Mammary epithelial cell (primary cell): Measurements from ENCODE around the gene EPHA10.

Experiments used
- EZH2 ChIP-seq: IDR thresholded peaks from 2 replicates; pipeline ENCODE4 v1.6.1; 2012; ENCODE audit warnings: low read length, inconsistent platforms, borderline replicate concordance
- TF ChIP-seq, protein P1 (sequence below), 2 donors: IDR thresholded peaks in 1 of 2; conservative IDR thresholded peaks in 1 of 2; 2 replicates each; pipeline ENCODE4 v1.5.1; 2011 to 2012; ENCODE audit warnings: inconsistent platforms in 2 of 2, low read length in 2 of 2, mild to moderate bottlenecking in 2 of 2, control low read depth in 1 of 2, low read depth in 1 of 2; ENCODE audit not compliant: insufficient read depth in 1 of 2; ENCODE audit errors: extremely low read depth in 1 of 2

DNA sequence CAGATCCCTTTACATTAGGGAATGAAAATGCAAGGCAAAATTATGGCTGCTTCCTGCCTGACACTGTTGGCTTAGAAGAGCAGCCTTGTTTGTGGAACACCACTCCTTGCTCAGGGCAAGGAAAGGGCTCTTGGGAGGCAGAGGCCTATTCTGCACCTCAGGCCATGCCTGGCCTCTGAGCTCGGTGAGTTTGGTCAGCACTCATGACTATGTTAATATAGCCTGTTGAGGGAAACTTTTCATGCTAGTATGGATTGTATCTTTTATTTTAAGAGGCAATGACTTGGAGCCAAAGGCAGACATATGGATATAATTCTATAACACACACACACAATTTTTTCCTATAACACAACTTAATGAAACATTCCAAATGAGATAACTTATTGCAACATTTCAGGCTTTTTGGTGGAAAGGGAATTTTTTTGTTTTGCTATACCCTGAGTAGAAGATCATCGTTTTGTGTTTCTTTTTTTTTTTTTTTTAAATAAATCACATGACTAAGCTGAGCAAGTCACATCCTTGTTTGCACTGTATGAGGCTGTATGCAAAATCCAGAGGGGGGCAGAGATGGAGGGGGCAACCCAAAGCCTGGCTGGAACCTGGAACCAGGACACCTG, 48.7 kb upstream of the EPHA10 start:
- TF ChIP-seq, protein P1, sequence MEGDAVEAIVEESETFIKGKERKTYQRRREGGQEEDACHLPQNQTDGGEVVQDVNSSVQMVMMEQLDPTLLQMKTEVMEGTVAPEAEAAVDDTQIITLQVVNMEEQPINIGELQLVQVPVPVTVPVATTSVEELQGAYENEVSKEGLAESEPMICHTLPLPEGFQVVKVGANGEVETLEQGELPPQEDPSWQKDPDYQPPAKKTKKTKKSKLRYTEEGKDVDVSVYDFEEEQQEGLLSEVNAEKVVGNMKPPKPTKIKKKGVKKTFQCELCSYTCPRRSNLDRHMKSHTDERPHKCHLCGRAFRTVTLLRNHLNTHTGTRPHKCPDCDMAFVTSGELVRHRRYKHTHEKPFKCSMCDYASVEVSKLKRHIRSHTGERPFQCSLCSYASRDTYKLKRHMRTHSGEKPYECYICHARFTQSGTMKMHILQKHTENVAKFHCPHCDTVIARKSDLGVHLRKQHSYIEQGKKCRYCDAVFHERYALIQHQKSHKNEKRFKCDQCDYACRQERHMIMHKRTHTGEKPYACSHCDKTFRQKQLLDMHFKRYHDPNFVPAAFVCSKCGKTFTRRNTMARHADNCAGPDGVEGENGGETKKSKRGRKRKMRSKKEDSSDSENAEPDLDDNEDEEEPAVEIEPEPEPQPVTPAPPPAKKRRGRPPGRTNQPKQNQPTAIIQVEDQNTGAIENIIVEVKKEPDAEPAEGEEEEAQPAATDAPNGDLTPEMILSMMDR (conservative IDR thresholded peaks at IDR 0.05 in 1 of 2, IDR thresholded peaks at IDR 0.05 in 1 of 2; ENCODE audit: extremely low read depth in 1 of 2, insufficient read depth in 1 of 2, low read depth in 1 of 2, low read length in 2 of 2), result no peak
- TF ChIP-seq EZH2, result no peak
